Caco-2 (cell line): ENCODE measurements around the gene HTR1D. TPM values are rescaled to one million over a fixed set of nuclear protein-coding genes. Genes with fewer than 3 reads are reported as not detected.

ENCODE experiments used
- BruUV-seq: library from RNA; stranded (reverse); fragments of 400-500 nt; replicated peaks from 2 replicates; lab custom pipeline; 2021; lab: Mats Ljungman, UMichigan
- CTCF ChIA-PET: fragments of 300-600 bp; sonication (Branson Sonifier 250); formaldehyde crosslinking; loops from one replicate; lab custom pipeline; 2022; ENCODE audit warnings: antibody characterized with exemption; lab: Charles Lee
- POLR2A ChIA-PET: fragments of 300-600 bp; sonication (Branson Sonifier 250); formaldehyde crosslinking; loops from one replicate; lab custom pipeline; 2022; ENCODE audit warnings: antibody characterized with exemption; lab: Charles Lee
- DNase-seq, 2 experiments: peaks; one replicate each; pipeline versions ENCODE4 v3.0.0 to v3.0.0-alpha.2; 2020 to 2022
- H3K27me3 ChIP-seq: replicated peaks from 2 replicates; pipeline ENCODE4 v1.6.0; 2011; ENCODE audit warnings: low read length; ENCODE audit not compliant: control insufficient read depth, insufficient read depth
- H3K36me3 ChIP-seq: 2 replicates; pipeline ENCODE4 v1.5.1; 2011; ENCODE audit warnings: low read length; ENCODE audit not compliant: control insufficient read depth, insufficient read depth
- H3K4me1 ChIP-seq: fragments of 250-450 bp; sonication (Bioruptor Pico); 2 replicates; pipeline ENCODE4 v1.5.1; 2020; ENCODE audit warnings: mild to moderate bottlenecking
- H3K4me3 ChIP-seq: 2 replicates; pipeline ENCODE4 v1.5.1; 2011; ENCODE audit warnings: low read depth, mild to moderate bottlenecking, control low read depth, low read length
- H3K9me3 ChIP-seq: fragments of 250-450 bp; sonication (Bioruptor Pico); 2 replicates; pipeline ENCODE4 v1.5.1; 2020; ENCODE audit warnings: mild to moderate bottlenecking, moderate library complexity
- H3K27ac Mint-ChIP-seq: one replicate; pipeline ENCODE4 v1.8.0; 2022; ENCODE audit warnings: mixed read lengths; ENCODE audit not compliant: unreplicated experiment
- H3K27me3 Mint-ChIP-seq: one replicate; pipeline ENCODE4 v1.8.0; 2022; ENCODE audit warnings: mixed read lengths; ENCODE audit not compliant: insufficient read depth, unreplicated experiment
- H3K36me3 Mint-ChIP-seq: one replicate; pipeline ENCODE4 v1.8.0; 2022; ENCODE audit warnings: mild to moderate bottlenecking, mixed read lengths; ENCODE audit not compliant: insufficient read depth, unreplicated experiment
- H3K4me1 Mint-ChIP-seq: one replicate; pipeline ENCODE4 v1.8.0; 2022; ENCODE audit warnings: low read depth, mixed read lengths; ENCODE audit not compliant: unreplicated experiment
- H3K4me3 Mint-ChIP-seq: one replicate; pipeline ENCODE4 v1.8.0; 2022; ENCODE audit warnings: mild to moderate bottlenecking, moderate library complexity, mixed read lengths; ENCODE audit not compliant: unreplicated experiment
- H3K9me3 Mint-ChIP-seq: one replicate; pipeline ENCODE4 v1.8.0; 2022; ENCODE audit warnings: mixed read lengths; ENCODE audit not compliant: unreplicated experiment
- intact Hi-C: fragments of 100-400 bp; cut with micrococcal nuclease; formaldehyde crosslinking; loops from one replicate; pipeline ENCODE4 v1.10.0; 2022; ENCODE audit not compliant: unreplicated experiment
- total RNA-seq: library from RNA; stranded (reverse); gene quantifications from 2 replicates; pipeline ENCODE4 v1.2.3, GENCODE V29; 2022
- TF ChIP-seq, protein P1 (sequence below), 2 experiments: fragments of 200-600 bp in 1 of 2; IDR thresholded peaks; 1 replicate in 1 of 2; 2 replicates in 1 of 2; pipeline versions ENCODE4 v1.5.1 to v1.8.0; 2011 to 2022; ENCODE audit warnings: antibody characterized with exemption in 1 of 2, control low read depth in 1 of 2, inconsistent platforms in 1 of 2, low read depth in 1 of 2, low read length in 1 of 2, mild to moderate bottlenecking in 1 of 2, moderate library complexity in 1 of 2; ENCODE audit not compliant: insufficient read depth in 1 of 2, severe bottlenecking in 1 of 2, unreplicated experiment in 1 of 2

HTR1D gene
- total RNA-seq, 1 experiment from 2014 or later = 8.7 TPM

DNA sequence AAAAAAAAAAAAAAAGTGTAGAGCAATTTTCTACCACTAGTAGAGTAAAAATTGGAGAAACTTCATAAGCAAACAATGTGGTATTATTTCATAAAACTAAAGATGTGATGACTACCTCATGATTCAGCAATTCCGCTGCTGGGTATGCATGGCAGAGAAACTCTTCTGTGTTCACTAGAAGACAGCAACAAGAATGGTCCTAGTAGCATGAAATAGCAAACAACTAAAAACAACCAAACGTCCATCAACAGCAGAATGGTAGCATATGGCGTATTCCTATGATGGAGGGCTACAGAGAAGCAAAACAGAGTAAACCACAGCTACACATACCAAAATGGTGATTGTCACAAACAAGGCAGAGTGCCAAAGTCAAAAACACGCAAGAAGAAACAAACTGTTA lies 18.9 kb downstream of the HTR1D start:
- peaks cover 9% of the 10 kb centered on the region for H3K4me1 ChIP-seq
- no TSS peak for BruUV-seq
- no peaks in the 10 kb centered on the region for H3K27me3 ChIP-seq
- intact Hi-C loops = no loop called here
- H3K27me3 Mint-ChIP-seq = no peaks in the 10 kb centered on the region
- no peak overlapping the region for H3K4me3 ChIP-seq
- H3K9me3 Mint-ChIP-seq = no peaks in the 10 kb centered on the region
- H3K4me1 Mint-ChIP-seq = no peaks in the 10 kb centered on the region
- no peak overlapping the region for H3K4me3 Mint-ChIP-seq
- no peaks in the 10 kb centered on the region for H3K9me3 ChIP-seq
- CTCF ChIA-PET = interaction anchor here (0.6 kb wide), 2 partner anchors 22 to 151 kb away, joined by 3 to 5 read pairs; no protein-coding TSS in a partner anchor
- no peak for DNase-seq
- no peaks in the 10 kb centered on the region for H3K36me3 ChIP-seq
- peaks cover 4% of the 10 kb centered on the region for H3K36me3 Mint-ChIP-seq
- POLR2A ChIA-PET = no interaction called here
- no peak overlapping the region for H3K27ac Mint-ChIP-seq
- TF ChIP-seq, protein P1, sequence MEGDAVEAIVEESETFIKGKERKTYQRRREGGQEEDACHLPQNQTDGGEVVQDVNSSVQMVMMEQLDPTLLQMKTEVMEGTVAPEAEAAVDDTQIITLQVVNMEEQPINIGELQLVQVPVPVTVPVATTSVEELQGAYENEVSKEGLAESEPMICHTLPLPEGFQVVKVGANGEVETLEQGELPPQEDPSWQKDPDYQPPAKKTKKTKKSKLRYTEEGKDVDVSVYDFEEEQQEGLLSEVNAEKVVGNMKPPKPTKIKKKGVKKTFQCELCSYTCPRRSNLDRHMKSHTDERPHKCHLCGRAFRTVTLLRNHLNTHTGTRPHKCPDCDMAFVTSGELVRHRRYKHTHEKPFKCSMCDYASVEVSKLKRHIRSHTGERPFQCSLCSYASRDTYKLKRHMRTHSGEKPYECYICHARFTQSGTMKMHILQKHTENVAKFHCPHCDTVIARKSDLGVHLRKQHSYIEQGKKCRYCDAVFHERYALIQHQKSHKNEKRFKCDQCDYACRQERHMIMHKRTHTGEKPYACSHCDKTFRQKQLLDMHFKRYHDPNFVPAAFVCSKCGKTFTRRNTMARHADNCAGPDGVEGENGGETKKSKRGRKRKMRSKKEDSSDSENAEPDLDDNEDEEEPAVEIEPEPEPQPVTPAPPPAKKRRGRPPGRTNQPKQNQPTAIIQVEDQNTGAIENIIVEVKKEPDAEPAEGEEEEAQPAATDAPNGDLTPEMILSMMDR (IDR thresholded peaks at IDR 0.05; ENCODE audit: insufficient read depth in 1 of 2, low read depth in 1 of 2, low read length in 1 of 2, severe bottlenecking in 1 of 2, unreplicated experiment in 1 of 2) = no peak

GRCh38 chr1:23196627-23197328 lies 20.5 kb downstream of the HTR1D start:
- Histone ChIP-seq H3K4me1 (peaks cover 9% of the 10 kb centered on the region), H3K4me3 (no peak overlapping the region), H3K27me3 (no peaks in the 10 kb centered on the region), H3K36me3 (no peaks in the 10 kb centered on the region), H3K9me3 (no peaks in the 10 kb centered on the region)
- Mint-ChIP-seq H3K4me3 (no peak overlapping the region), H3K4me1 (no peaks in the 10 kb centered on the region), H3K27ac (peak overlapping the region; percentile 67), H3K36me3 (peaks cover 4% of the 10 kb centered on the region), H3K27me3 (no peaks in the 10 kb centered on the region), H3K9me3 (no peaks in the 10 kb centered on the region)
- ChIA-PET POLR2A (no interaction called here), CTCF (interaction anchor here (0.6 to 1.0 kb wide), 2 partner anchors 13 to 131 kb away, joined by 4 to 5 read pairs; no protein-coding TSS in a partner anchor)
- peak; percentile 24 to 60 for DNase-seq
- no TSS peak for BruUV-seq
- TF ChIP-seq, protein P1 (IDR thresholded peaks at IDR 0.05; ENCODE audit: insufficient read depth in 1 of 2, low read depth in 1 of 2, low read length in 1 of 2, severe bottlenecking in 1 of 2, unreplicated experiment in 1 of 2) = no peak
- intact Hi-C loops = no loop called here

DNA sequence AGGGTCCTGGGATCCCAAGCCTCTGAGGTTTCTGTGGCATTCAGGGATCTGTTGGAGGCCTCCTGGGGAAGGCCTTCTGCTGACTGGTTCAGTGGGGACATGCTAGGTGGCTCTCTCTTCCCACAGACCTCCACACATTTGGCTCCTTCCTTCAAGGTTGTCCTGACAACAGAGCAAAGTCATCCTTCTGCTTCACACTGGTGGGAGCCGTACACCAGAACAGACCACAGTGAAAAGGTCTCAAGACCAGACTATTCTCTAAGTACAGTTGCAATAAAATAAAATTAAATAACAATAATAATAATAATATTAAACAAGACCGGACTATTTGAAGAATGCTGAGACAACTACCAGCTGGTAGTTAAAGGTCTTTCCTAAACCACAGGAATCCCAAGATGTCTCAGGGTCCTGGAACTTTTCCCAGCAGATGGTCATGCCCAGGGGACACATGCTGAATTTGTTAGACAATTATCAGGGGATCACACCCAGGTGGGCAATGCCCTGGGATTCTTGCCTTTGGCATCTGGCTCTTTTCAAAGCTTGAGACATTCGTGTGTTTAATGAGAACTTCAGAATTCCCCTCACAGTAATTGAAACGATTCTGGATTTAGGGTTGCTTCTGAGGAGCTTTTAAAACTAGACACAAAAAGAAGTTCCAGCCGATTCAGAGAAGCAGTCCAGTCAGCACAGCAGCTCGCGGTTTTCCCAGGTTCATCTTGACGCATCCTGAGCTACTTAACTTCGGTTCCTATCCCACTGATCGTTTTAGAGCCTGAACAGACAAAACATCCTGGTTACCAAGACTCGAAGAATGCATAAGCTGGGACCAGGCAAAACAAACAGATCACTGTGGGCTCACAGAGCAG lies 22.9 kb downstream of the HTR1D start:
- CTCF ChIA-PET = no interaction called here
- H3K4me1 ChIP-seq = peaks cover 9% of the 10 kb centered on the region

More for the DNA sequence above, 22.9 kb downstream of the HTR1D start:
- POLR2A ChIA-PET = no interaction called here
- BruUV-seq = TSS peak; percentile 23
- Mint-ChIP-seq H3K4me3 (no peak overlapping the region), H3K27me3 (no peaks in the 10 kb centered on the region), H3K4me1 (no peaks in the 10 kb centered on the region), H3K27ac (peak overlapping the region; percentile 32), H3K36me3 (peaks cover 4% of the 10 kb centered on the region), H3K9me3 (no peaks in the 10 kb centered on the region)
- no peak for DNase-seq
- Histone ChIP-seq H3K36me3 (no peaks in the 10 kb centered on the region), H3K9me3 (no peaks in the 10 kb centered on the region), H3K4me3 (no peak overlapping the region), H3K27me3 (no peaks in the 10 kb centered on the region)
- intact Hi-C loops = no loop called here
- TF ChIP-seq, protein P1 (IDR thresholded peaks at IDR 0.05; ENCODE audit: insufficient read depth in 1 of 2, low read depth in 1 of 2, low read length in 1 of 2, severe bottlenecking in 1 of 2, unreplicated experiment in 1 of 2) = no peak
